ENCODE results near the gene ARSG. TPM values are rescaled to one million over a fixed set of nuclear protein-coding genes. Genes with fewer than 3 reads are reported as not detected.
"Not testable (repeated sequence)": the region's sequence is repeated elsewhere in the genome, so short reads cannot be mapped to it uniquely, and the experiment has no call there.

Gene ARSG
- polyA plus RNA-seq, 1 donor, result 3.7 TPM

DNA sequence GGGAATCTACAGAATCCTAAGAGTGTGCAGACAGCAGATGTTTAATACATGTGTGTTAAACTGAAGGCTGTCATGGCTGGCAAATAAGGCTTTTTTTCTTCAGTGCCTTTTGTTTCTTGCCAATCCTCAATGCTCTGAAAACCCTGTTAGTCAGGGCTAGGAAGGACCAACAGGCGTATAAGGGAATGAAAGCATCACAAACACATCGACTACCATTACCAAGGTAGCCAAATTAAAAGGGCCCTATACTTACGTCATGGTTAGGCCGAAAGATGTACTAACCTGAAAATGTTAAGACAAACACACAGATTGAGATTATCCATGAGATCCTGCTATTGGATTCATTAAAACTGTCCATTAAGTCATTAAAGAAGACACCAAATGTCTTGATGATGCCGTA lies 13.5 kb upstream of the ARSG start:
- no peak for DNase-seq (ENCODE audit: low read depth)

DNA sequence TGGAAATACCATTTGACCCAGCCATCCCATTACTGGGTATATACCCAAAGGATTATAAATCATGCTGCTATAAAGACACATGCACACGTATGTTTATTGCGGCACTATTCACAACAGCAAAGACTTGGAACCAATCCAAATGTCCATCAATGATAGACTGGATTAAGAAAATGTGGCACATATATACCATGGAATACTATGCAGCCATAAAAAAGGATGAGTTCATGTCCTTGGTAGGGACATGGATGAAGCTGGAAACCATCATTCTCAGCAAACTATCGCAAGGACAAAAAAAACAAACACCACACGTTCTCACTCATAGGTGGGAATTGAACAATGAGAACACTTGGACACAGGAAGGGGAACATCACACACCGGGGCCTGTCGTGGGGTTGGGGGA lies 9.3 kb upstream of the ARSG start:
- DNase-seq (ENCODE audit: low read depth), result not testable (repeated sequence)

DNA sequence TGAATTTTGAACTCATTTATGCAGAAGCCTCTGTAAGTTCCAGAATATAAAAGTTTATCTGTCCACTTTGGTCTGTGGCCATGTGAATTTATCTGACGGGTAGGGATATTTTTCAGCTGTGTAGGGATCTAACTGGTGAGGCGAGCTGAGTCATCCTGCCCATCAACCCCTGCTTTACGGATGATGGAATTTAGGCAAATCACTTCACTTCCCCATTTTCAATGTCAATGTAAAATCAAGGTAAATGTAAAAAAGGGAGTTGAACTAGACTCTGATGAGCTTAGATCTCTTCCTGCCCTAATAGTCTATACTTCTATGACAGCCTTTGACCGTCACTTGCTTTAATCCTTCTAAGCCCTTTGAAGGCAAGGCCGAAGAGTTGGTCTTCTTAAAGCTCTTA lies 2.9 kb upstream of the ARSG start:
- no peak for DNase-seq (ENCODE audit: low read depth)

DNA sequence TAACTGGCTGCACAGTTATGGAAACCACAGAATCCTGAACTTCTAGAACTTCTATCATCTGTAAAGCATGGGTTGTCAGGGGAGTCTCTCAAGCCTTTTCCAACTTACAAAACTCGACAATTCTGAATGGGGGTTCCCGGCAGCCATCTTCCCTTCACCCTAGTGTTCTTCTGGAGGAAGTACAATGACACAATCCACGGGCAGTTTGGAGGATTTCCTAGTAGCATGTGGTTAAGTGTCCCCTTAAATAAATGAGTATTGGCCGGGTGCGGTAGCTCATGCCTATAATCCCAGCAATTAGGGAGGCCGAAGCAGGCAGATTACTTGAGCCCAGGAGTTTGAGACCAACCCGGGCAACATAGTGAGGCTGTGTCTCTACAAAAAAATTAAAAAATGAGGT lies 2.5 kb upstream of the ARSG start:
- DNase-seq (ENCODE audit: low read depth), result no peak

DNA sequence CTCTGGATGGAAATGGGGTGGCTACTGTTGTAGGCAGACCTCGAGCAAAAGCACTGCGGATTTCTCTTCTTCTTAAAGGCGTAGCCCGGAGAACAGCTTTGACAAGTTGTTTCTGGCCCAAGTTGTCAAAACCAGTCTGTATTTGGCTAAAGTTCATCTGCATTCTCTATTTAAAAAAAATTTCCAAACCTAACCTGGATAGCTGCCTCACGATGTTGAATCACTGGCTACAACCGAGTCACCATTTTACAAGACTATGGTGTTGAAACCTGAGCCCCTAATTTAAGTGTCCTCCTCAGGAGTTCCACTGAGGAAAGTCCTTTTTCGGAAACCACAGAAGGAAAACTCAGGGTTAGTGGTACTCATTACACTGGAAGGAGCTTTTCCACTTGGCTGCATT lies 1.8 kb upstream of the ARSG start:
- DNase-seq (ENCODE audit: low read depth), result no peak

DNA sequence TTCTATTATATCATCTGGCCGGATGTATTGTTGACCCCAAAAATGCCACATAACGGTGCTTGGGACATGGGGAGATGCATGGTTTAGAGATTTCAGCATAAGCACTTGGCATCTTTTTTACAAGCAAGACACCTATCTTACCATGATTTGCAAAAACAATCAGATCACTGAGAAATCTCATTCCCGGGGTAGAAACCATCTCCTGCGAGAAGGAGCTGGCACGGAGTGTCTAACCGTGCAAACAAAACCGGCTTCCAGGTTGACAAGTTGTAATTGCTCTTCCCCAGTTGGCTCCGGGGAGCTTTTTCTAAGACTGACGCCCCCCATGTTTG lies 1.4 kb upstream of the ARSG start:
- DNase-seq (ENCODE audit: low read depth), result no peak

DNA sequence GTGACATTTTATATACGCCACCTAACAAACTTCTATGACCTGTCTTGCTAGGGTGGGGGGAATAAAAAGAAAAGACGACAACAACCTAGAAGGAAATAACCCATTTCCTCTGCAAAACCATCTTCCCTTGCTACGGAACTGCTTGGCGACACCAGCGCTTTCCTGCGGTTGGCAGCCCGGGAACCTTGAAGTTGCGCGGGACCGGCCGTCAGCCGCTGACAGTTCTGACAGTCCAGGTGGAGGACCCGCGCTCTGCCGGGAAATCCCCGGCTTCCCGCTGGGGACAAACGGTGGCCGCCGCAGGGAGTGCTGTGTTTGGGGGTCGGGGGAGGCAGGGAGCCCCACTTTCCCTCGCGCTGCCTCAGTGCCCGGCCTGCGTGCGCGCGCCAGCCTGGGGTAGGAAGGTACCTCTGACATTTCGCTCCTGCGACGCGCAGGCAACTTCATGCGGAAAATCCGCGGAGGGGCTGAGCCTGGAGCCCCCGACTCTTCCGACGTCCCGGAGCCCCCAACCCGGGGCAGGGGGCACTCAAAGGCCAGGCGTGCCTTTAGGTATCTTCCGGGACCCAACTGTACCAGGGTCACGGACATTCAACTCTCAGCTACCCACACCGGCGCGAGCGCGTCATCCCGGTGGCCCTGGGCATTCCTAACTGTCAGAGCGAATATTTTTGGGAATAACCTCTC lies 884 bp upstream of the ARSG start:
- DNase-seq (ENCODE audit: low read depth), result no peak

DNA sequence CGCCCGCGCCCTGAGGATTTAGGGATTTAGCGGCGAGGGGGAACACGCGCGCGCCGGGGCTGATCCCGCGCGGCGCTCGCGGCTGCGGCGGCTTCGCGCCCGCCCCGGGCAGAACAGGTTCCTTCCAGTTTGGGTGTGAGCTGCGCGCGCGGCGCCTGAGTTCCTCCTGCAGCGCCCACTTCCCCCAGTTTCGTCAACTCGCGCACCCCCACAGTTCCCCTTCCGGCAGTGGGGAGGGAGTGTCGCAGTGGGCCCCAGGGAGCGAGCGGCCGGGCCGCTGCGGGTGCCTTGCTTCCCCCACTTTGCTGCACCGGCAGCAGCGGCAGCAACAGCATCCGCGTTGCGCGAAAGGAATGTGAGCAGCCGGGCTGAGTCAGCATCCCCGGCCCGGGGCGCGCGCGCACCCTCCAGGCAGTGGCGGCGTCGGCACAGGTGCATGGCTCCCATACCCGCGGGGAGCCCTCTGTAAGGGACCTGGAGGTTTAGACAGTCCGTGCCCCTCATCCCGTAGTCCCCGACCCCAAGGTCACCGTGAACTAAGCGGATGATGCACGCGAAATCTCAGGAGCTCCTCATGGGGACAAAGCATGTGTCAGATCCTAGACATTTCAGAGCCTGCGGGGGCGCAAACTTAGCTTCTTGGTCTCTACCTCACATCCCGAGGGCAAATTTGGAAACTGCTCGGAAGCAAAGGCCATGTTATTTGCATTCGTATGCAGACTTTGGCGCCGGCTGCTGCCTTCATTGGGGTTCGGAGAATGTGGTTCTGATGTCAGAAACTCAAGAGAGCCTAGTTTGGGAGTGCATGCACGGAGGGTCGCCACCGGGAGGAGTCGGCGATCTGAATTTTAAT lies 767 bp downstream of the ARSG start:
- DNase-seq (ENCODE audit: low read depth), result no peak

DNA sequence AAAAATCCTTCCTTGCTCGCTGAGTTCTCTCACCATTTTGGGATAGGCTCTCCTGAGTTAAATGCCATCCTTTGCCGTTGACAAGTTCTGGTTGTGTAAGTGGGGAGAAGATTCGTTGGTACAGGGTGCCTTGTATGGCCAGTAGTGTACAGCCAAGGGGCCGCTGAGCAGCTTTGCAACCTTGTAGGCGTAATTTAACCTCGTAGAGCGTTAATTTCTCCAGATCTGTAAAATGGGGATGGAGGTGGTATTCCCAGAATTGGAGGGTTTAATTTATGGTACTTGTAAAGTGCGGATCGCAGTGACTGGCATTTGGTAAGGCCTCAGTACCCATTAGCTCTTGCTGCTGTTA lies 1.4 kb downstream of the ARSG start:
- no peak for DNase-seq (ENCODE audit: low read depth)

DNA sequence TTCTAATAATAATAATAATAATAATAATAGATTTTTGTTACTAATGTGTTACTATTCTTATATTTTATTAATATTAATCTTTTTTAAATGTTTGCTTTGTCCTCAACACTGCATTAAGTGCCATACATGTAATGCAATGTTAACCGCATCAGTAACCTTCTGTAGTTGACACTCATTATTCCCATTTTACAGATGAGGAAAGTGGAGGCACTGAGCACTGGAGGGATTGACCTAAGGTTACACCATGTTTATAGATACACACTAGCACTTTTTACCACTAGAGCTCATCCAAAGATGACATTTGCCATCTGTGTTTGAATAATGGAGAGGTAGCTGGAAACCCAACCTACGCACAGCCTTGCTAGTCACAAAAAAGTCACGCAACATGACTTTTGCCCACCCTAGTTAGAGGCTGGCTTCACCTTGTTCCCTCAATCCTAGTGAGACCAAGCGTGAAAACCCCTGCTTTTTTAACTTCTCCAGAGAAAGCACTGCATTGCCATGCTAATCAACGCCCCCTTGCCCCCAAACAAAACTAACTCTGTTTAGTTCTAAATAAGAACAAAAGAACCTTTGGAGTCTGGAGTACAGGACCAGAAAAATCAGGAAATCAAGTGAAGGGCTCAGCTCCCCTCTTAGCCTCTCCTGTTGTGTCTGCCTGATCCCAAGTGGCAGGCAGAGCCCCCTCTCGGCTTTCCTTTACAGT lies 2.3 kb downstream of the ARSG start:
- no peak for DNase-seq (ENCODE audit: low read depth)

DNA sequence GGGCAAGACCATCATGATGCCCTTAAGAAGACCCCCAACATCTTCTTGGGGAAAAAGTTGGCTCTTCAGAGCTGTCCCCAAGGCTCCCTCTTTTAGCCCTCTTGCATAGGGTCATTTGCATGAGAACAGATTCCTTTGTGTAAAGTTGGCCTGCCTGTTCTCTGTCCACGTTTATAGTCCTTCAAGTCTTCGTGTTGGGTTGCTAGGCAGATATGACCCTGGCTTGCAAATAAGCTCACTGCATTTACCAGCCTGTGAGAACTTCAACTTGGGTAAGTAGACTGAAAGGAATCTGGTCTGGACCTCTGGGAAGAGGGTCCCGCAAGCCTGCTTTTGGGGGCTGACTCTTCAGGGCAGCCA lies 2.9 kb downstream of the ARSG start:
- no peak for DNase-seq (ENCODE audit: low read depth)

DNA sequence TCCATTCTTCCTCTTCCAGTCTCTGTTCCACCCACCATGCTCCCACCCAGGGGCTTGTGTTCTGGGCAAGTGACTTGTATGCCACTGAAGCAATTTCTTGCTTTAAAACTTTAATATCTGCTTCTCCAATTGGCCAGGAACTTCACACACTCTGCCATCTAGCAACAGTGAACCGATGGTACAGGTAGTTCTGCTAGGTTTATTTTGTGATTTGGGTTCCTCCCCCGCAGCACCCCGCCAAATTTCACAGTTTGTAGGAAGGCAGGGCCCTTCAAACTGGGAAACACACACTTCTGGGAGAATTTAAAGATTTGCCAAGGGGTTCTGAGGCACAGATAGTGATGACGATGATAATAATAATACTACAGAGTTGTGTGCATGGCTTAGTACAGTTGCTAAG lies 3.3 kb downstream of the ARSG start:
- DNase-seq (ENCODE audit: low read depth), result no peak

DNA sequence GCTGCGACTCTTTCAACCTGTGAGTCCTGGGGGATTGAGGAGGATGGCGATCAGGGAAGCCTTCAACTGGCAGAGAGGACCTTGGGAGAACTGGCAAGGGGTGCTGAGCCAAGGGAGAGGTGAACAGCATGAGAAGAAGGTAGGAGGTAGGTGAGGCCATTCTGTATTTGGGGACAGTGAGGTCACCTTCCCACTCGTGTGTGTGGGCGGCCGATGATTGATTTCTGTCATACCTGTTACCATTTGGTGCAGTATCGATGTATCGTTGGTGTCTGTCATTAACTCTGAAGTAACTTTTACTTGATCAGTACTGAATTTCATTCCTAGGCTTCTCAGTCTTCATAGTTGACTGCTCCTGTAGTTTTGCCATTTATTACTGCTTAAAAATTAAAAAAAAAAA lies 3.8 kb downstream of the ARSG start:
- DNase-seq (ENCODE audit: low read depth), result no peak

DNA sequence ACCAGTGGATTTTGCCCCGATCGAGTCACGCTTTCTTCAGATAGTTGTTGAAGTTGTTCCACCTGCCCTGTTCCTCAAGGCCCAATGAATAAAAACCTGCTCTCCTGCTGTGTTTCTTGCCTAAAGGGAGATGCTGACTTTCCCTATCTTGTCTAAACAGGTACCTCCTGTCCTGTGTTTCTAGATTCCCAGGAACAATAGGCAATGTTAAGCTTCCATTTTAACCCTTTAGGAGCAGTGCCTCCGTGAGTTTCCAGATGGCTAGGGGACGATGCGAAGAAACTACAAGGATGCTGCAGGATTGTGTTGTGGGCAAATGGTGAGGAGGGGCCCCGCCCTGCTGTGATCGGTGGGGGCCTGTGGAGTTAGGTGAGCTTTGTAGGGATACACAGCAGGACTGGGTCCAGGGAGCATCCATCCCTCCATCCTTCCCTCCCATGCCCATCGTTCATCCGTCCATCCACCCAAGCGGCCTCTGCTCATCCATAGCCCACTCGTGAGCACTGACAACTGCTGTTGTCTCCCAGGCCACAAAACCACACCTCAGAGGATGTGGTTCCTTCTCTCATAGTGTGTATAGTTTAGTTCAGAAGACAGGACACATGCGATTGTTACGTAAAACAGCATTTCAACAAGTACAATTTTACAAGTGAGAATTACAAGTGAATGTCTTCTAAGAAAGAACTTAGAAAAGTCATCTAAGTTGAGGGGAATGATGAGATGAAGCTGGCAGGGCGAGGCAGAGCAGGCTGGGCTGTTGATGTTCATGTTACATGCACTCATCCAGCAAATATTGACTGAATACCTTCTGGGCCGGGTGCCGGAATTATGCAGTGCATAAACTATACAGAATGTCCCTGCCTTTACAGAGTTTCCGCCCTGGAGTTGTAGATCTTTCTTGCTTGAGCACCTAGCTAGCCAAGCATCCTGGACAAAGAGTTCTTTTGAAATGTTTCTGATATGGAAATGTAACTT lies 5.2 kb downstream of the ARSG start:
- DNase-seq (ENCODE audit: low read depth), result no peak

DNA sequence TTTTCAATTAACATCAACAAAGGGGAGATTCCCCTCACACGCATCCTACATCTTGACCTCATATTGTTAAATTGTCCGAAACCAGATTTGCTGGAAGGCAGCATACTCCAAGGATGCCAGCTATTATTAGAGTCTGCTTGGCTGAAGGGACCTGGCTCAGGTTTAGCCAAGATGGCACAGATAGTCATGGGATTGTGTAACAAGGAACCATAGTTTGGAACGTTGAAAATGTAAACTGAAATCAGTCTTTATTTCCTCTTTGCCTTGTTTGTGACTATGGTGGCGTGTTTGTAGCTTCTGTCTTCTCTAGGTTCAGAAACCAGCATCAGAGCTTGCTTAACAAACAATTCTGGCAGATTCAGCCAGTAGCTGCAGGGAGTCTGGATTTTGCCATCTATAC lies 5.9 kb downstream of the ARSG start:
- no peak for DNase-seq (ENCODE audit: low read depth)

DNA sequence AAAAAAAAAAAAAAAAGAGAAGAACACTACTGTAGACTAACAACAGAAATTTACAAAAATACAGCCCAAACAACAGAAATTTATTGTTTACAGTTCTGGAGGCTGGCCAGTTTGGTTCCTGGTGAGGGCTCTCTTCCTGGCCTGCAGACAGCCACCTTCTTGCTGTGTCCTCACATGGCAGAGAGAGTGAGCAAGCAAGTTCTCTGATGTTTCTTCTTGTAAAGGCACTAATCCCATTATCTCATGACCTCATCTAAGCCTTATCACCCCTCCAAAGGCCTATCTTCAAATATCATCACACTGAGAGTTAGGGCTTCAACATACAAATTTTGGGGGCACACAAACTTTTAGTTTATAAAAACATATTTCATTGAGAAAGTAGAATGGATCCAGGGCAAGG lies 7.3 kb downstream of the ARSG start:
- DNase-seq (ENCODE audit: low read depth), result no peak

DNA sequence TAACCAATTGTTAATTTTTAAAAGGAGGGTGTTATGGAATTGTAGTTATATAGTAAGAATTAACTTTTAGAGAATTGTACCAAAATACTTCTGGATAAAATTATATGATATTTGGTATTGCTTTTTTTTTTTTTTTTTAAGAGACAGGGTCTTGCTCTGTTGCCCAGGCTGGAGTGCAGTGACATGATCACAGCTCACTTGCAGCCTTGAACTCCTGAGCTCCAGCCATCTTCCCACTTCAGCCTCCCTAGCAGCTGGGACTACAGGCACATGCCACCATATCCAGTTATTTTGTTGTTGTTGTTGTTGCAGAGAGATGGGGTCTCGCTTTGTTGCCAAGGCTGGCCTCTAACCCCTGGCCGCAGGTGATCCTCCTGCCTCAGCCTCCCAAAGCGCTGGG lies 8.5 kb downstream of the ARSG start:
- DNase-seq (ENCODE audit: low read depth), result no peak

DNA sequence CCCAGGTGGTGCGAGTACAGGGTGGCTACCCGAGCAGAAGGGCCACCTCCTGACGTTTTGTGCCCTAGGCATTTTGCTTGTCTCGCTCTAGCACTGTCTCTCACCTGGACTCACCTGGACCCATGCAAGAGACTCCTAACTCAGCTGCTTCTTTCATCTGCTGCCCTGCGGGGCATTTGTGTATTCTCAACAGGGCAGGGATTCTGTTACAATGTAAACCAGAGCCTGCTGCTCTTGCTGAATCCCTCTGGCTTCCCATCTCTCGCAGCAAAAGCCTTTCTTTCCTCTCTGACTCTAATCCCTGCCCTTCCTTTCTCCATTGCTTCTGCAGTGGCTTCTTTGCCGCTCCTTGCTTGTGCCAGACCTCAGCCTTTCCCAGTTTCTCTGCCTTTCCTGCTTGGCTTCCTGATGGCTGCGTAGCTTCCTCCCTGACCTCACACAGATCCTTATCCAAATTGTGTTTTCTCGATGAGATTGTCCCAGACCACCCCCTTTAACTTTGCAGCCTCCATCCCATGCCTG lies 10.2 kb downstream of the ARSG start:
- DNase-seq (ENCODE audit: low read depth), result no peak

DNA sequence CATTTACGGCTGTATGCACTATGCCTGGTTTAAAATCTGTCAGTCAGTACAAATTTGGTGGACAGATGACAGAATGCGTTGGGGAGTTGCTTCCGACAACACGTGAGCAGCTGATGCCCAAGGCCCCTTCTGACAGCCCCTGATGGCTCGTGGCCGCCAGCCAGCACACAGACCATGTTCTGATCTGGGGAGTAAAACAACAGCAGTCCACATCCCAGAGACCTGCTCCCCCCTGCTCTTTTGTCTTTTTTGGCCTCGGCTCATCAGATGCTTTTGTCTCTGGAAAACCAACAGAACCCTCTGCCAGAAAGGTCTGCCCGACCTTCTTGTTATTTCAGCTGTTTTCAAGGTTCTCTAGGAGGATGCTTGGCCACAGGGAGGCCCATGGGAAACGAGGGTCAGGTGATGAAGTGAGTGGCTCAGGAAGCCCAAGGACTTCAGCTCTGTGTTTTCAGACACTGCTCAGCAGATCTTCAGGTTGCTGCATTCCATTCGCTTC lies 10.8 kb downstream of the ARSG start:
- DNase-seq (ENCODE audit: low read depth), result no peak

DNA sequence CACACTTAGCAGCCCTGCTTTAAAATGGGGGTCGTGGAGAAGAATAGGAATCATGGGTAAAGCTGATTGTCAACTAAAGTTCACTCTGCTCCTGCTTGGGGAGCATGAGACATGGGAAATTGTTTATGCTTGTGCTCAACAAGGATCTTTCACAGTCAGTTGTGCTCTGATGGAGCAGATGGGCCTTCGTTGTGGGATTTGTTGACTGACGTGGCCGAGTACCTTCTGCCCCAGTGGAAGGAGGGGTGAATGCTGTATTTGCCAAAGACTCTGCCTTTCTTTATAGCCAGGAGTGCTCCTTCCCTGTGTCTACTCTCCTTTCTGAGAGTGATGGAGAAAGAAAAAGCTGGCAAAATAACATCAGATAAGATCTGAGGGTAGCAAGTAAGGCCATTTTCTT lies 11.4 kb downstream of the ARSG start:
- DNase-seq (ENCODE audit: low read depth), result no peak

DNA sequence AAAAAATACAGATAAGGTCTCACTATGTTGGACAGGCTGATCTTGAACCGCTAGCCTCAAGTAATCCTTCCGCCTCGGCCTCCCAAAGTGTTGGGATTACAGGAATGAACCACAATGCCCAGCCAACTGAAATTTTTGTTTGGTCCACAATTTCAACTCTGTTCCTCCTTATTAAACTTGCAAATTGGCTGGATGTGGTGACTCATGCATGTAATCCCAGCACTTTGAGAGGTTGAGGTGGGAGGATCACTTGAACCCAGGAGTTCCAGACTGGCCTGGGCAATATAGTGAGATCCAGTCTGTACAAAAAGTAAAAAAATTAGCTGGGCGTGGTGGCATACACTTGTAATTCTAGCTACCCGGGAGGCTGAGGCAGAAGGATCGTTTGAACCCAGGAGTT lies 13.4 kb downstream of the ARSG start:
- DNase-seq (ENCODE audit: low read depth), result no peak

DNA sequence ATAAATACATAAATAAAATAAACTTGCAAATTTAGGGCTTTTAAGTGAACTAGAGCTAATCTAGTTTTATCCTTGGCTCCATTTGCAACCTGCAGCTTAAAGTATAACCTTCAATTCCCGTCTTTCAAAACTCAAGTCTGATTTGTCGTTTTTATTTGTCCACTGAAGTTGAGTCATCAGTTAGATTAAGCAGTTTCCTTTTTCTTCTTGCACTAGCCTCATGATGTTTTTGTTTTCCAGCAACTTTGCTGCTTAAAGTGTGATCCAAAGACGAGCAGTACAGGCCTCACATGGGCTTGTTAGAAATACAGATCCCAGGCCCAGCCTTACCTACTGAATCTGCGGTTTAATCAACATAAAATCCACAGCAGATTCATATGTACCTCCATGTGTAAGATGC lies 13.8 kb downstream of the ARSG start:
- no peak for DNase-seq (ENCODE audit: low read depth)
